HepG2 (cell line): ENCODE results near the gene CLASRP. TPM values are rescaled to one million over a fixed set of nuclear protein-coding genes. Genes with fewer than 3 reads are reported as not detected.

ENCODE experiments used
- CSRNP1 ChIP-seq: sonication (generic); formaldehyde crosslinking; IDR thresholded peaks from 2 replicates; pipeline ENCODE4 v1.8.1; 2023; ENCODE audit warnings: mild to moderate bottlenecking, missing genetic modification reagents
- DNMT1 ChIP-seq: sonication (generic); formaldehyde crosslinking; IDR thresholded peaks from 2 replicates; pipeline ENCODE4 v1.5.1; 2020; ENCODE audit warnings: mild to moderate bottlenecking, missing genetic modification reagents
- FIP1L1 ChIP-seq: fragments of 200-400 bp; formaldehyde crosslinking; IDR thresholded peaks from 2 replicates; pipeline ENCODE4 v1.6.1; 2018; ENCODE audit warnings: low read depth, mild to moderate bottlenecking, low read length, moderate library complexity, borderline replicate concordance; ENCODE audit not compliant: insufficient read depth
- IRX3 ChIP-seq: sonication (generic); formaldehyde crosslinking; IDR thresholded peaks from 2 replicates; pipeline ENCODE4 v1.8.1; 2023; ENCODE audit warnings: mild to moderate bottlenecking, low read depth, missing genetic modification reagents, borderline replicate concordance
- ISL2 ChIP-seq: sonication (generic); formaldehyde crosslinking; IDR thresholded peaks from 2 replicates; pipeline ENCODE4 v1.5.0; 2020; ENCODE audit warnings: missing genetic modification reagents
- MATR3 ChIP-seq: sonication (generic); formaldehyde crosslinking; IDR thresholded peaks from 2 replicates; pipeline ENCODE4 v1.4.0; 2020; ENCODE audit warnings: missing genetic modification reagents
- MLLT10 ChIP-seq: sonication (generic); formaldehyde crosslinking; IDR thresholded peaks from 2 replicates; pipeline ENCODE4 v1.4.0; 2020; ENCODE audit warnings: missing genetic modification reagents
- NPAS2 ChIP-seq: sonication (generic); formaldehyde crosslinking; IDR thresholded peaks from 2 replicates; pipeline ENCODE4 v1.8.0; 2022; ENCODE audit warnings: mild to moderate bottlenecking, missing genetic modification reagents, borderline replicate concordance
- PCBP1 ChIP-seq: fragments of 200-400 bp; formaldehyde crosslinking; IDR thresholded peaks from 2 replicates; pipeline ENCODE4 v1.6.1; 2017; ENCODE audit warnings: mild to moderate bottlenecking, low read depth, low read length, borderline replicate concordance
- PLRG1 ChIP-seq: fragments of 450-650 bp; conservative IDR thresholded peaks from 2 replicates; pipeline ENCODE4 v1.6.1; 2016
- SATB2 ChIP-seq: sonication (generic); formaldehyde crosslinking; IDR thresholded peaks from 2 replicates; pipeline ENCODE4 v1.5.0; 2020; ENCODE audit warnings: missing genetic modification reagents
- SETDB1 ChIP-seq: sonication (generic); formaldehyde crosslinking; IDR thresholded peaks from 2 replicates; pipeline ENCODE4 v1.5.1; 2020; ENCODE audit warnings: missing genetic modification reagents, mild to moderate bottlenecking, borderline replicate concordance
- STAT6 ChIP-seq: sonication (generic); formaldehyde crosslinking; IDR thresholded peaks from 2 replicates; pipeline ENCODE4 v1.4.0; 2020; ENCODE audit warnings: missing genetic modification reagents, mild to moderate bottlenecking, borderline replicate concordance
- ZBTB1 ChIP-seq: sonication (generic); formaldehyde crosslinking; IDR thresholded peaks from 2 replicates; pipeline ENCODE4 v1.4.0; 2020; ENCODE audit warnings: missing genetic modification reagents, borderline replicate concordance
- ZBTB20 ChIP-seq: sonication (generic); formaldehyde crosslinking; IDR thresholded peaks from 2 replicates; pipeline ENCODE4 v1.8.1; 2023; ENCODE audit warnings: missing genetic modification reagents, low read depth, mild to moderate bottlenecking, borderline replicate concordance
- ZFP36L2 ChIP-seq: sonication (generic); formaldehyde crosslinking; IDR thresholded peaks from 2 replicates; pipeline ENCODE4 v1.4.0; 2020; ENCODE audit warnings: missing genetic modification reagents
- ZNF260 ChIP-seq: sonication (generic); formaldehyde crosslinking; IDR thresholded peaks from 2 replicates; pipeline ENCODE4 v1.4.0; 2020; ENCODE audit warnings: missing genetic modification reagents, low read depth, mild to moderate bottlenecking, borderline replicate concordance
- ZNF275 ChIP-seq: sonication (generic); formaldehyde crosslinking; IDR thresholded peaks from 2 replicates; pipeline ENCODE4 v1.8.0; 2022; ENCODE audit warnings: missing genetic modification reagents, mild to moderate bottlenecking, inconsistent platforms, borderline replicate concordance
- ZNF333 ChIP-seq: sonication (generic); formaldehyde crosslinking; IDR thresholded peaks from 2 replicates; pipeline ENCODE4 v1.4.0; 2020; ENCODE audit warnings: mild to moderate bottlenecking, missing genetic modification reagents, borderline replicate concordance
- ZNF563 ChIP-seq: sonication (generic); formaldehyde crosslinking; IDR thresholded peaks from 2 replicates; pipeline ENCODE4 v1.8.0; 2022; ENCODE audit warnings: mild to moderate bottlenecking, moderate library complexity, missing genetic modification reagents
- ZNF572 ChIP-seq: sonication (generic); formaldehyde crosslinking; IDR thresholded peaks from 2 replicates; pipeline ENCODE4 v1.5.1; 2020; ENCODE audit warnings: mild to moderate bottlenecking, missing genetic modification reagents
- polyA plus RNA-seq, 8 experiments: library from polyadenylated mRNA; depleted of rRNA in 3 of 8; stranded (reverse) in 7 of 8; unstranded in 1 of 8; fragments of >200 nt; fragmentation: Illumina TruSeq in 4 of 8; extraction: Trizol in 4 of 8; gene quantifications; 2 replicates each; pipeline versions ENCODE4 v1.2.1 to v1.2.3, GENCODE V29; 2011 to 2016; ENCODE audit warnings: low read depth in 4 of 8, missing spikeins in 1 of 8, mixed read lengths in 1 of 8; ENCODE audit not compliant: insufficient read depth in 1 of 8
- total RNA-seq, 5 experiments: library from RNA; depleted of rRNA; stranded (reverse); fragments of >200 nt; fragmentation: Illumina TruSeq; extraction: Trizol; gene quantifications; 2 replicates each; pipeline ENCODE4 v1.2.3, GENCODE V29; 2016; ENCODE audit warnings: low read depth in 1 of 5

CLASRP gene
- total and polyA plus RNA-seq, 2 of the 13 experiments (the other 11 are each of a cell fraction or from before 2014, with no cell fraction given), result 32.0 to 51.4 TPM

- no peak for TF ChIP-seq STAT6 (CRISPR knock-in tag)
- no peak for TF ChIP-seq ZNF275
- TF ChIP-seq PCBP1, result no peak
- no peak for TF ChIP-seq ZNF572 (CRISPR knock-in tag)
- 0 out of 2 replicates have a peak, but pooled peaks have one; percentile 21 for TF ChIP-seq FIP1L1
- TF ChIP-seq ZNF563 (CRISPR knock-in tag), result no peak
- TF ChIP-seq ISL2 (CRISPR knock-in tag), result no peak; the same call in 1 of the 2 replicates
- no peak for TF ChIP-seq ZBTB1 (CRISPR knock-in tag)
- 0 out of 2 replicates have a peak, but pooled peaks have one; percentile 26 for TF ChIP-seq ZNF333 (CRISPR knock-in tag)
- 0 out of 2 replicates have a peak, but pooled peaks have one; percentile 17 for TF ChIP-seq DNMT1 (CRISPR knock-in tag)
- TF ChIP-seq PLRG1, result no peak
- TF ChIP-seq NPAS2 (CRISPR knock-in tag), result no peak
- TF ChIP-seq ZBTB20 (CRISPR knock-in tag), result no peak
- TF ChIP-seq MLLT10, result no peak
- TF ChIP-seq CSRNP1, result peak; percentile 37; the same call in 1 of the 2 replicates
- no peak for TF ChIP-seq SATB2 (CRISPR knock-in tag)
- no peak for TF ChIP-seq MATR3 (CRISPR knock-in tag)
- no peak for TF ChIP-seq SETDB1
- no peak for TF ChIP-seq IRX3 (CRISPR knock-in tag)
- TF ChIP-seq ZNF260 (CRISPR knock-in tag), result no peak
- no peak for TF ChIP-seq ZFP36L2 (CRISPR knock-in tag)
Measured at GRCh38 chr19:45092747-45093678, 54.2 kb downstream of the CLASRP start, which contains the start of gene PPP1R37 (continued).
